GM18868 (cell line): ENCODE results near the gene PNKD.
A peak's percentile ranks its signal among the peaks of the same experiment; 100 is the strongest.

Source experiments
- ATAC-seq: cut with Tn5 transposase; IDR thresholded peaks from one replicate; pipeline ENCODE4 v1.9.1; 2021; ENCODE audit warnings: mild to moderate bottlenecking, moderate library complexity; ENCODE audit not compliant: unreplicated experiment

PNKD gene, protein sequence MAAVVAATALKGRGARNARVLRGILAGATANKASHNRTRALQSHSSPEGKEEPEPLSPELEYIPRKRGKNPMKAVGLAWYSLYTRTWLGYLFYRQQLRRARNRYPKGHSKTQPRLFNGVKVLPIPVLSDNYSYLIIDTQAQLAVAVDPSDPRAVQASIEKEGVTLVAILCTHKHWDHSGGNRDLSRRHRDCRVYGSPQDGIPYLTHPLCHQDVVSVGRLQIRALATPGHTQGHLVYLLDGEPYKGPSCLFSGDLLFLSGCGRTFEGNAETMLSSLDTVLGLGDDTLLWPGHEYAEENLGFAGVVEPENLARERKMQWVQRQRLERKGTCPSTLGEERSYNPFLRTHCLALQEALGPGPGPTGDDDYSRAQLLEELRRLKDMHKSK

DNA sequence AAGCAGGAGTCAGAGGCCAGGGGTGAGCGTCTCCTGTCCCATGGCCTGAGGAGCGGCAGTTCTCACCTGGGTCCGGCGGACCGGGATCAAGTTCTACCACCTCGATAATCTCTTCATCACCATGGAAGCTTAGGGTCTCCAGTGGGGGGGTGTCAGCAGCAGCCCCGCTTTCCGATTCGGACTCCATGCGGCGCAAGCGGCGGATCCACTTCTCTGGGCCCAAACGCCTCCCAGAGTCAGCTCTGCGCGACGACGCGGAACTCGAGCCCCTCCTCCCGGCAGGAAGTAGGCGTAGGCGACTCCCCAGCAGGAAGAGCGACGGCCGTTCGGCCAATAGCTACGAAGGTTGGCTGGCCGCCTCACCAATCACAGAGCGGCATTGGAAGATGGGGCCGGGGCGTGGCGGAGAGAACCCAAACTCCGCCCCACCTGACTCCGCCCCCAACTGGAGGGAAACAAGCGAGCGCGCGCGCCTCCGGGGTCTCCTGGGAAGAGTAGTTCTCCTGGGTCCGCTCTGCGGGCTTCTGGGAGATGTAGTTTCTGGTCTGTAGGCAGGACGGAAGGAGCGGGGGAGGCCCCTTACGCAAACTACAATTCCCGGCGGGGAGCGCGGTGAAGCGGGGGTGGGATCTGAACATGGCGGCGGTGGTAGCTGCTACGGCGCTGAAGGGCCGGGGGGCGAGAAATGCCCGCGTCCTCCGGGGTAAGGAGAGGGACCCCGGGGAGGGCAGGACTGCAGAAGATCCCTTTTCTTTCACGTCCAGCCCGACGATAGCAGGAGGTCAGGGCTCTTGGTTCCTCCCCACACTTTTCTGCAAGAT, at the start of gene PNKD, which contains the start of gene AAMP:
TSS of gene PNKD (plus strand) at position 620 of the 821 bp plus-strand sequence. CDS start at position 637, 17 bp downstream.
TSS of gene AAMP (minus strand) at position 238 of the 821 bp plus-strand sequence. CDS start at position 187, 51 bp downstream.
- ATAC-seq = peak; percentile 88

DNA sequence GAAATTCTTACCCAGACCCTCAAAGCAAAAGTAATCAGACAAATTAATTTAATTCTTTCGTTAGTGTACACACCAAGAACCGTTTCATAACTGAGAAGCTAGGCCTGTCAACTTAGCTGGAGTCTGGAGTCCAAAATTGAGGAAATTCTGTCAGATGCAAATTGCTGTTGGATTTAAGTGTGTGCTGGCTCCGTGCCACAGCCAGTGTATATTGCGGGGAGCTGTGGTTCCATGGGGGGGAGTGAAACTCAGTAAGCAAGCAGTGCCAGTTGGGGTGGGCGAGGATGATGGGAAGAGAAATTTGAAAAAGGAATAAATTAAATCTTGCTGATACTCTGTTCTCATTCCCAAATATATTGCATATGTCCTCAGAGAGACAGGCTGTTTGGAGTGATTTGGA, 49.3 kb upstream of the PNKD start:
- no peak for ATAC-seq

- peak; percentile 46 for ATAC-seq
Measured at GRCh38 chr2:218223046-218223445, 47.3 kb upstream of the PNKD start.

DNA sequence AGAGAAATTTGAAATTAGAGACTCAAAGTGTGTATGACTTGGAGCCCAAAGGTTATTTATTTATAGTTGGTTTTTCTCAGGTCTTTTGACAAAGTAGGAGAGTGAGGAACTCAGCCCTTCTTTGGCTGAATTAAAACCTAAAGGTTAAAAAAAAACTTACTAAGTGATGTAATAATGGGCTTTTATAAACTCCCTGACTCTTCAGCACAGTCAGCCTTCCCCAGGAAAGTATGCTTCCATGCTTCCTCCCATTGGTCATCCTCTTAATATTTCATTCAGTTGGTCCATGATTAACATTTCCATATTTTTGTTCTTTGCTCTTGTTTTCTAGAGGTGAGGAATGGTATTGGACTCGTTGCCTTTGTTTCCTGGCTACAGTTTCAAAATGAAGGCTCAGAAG, 46.1 kb upstream of the PNKD start:
- no peak for ATAC-seq

GRCh38 chr2:218226903-218227302, 43.4 kb upstream of the PNKD start:
- ATAC-seq = no peak

GRCh38 chr2:218228366-218229090, 41.8 kb upstream of the PNKD start:
- ATAC-seq = no peak

DNA sequence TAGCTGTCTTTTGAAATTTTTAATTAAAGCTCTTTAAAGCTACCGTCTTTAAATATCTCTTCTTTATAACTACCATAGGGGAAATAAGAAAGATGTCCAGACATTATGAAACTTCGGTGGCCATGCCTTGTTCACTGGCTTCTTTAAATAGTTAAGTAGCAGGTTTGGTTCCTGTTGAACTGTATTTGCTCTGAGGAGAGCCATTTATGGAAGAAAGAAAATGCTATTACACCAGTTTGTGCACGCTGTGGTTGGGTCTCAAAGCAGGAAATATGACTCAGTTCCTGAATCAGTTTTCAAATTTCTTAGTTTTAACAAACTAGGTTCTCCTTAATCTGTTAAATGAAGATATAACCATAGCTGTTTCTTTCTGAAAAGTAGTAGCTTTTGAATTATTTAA, 41.1 kb upstream of the PNKD start:
- peak; percentile 97 for ATAC-seq

DNA sequence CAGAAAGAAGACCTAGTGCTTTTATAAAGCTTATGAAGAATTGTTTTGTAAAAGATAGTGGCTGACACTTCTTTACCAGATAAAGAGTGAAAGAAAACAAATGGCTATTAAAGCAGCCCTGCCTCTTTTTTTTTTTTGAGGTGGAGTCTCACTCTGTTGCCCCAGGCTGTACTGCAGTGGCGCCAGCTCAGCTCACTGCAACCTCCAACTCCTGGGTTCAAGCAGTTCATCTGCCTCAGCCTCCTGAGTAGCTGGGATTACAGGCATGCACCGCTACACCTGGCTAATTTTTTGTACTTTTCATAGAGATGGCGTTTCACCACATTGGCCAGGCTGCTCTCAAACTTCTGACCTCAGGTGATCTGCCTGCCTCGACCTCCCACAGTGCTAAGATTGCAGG, 40.5 kb upstream of the PNKD start:
- ATAC-seq = peak; percentile 12

DNA sequence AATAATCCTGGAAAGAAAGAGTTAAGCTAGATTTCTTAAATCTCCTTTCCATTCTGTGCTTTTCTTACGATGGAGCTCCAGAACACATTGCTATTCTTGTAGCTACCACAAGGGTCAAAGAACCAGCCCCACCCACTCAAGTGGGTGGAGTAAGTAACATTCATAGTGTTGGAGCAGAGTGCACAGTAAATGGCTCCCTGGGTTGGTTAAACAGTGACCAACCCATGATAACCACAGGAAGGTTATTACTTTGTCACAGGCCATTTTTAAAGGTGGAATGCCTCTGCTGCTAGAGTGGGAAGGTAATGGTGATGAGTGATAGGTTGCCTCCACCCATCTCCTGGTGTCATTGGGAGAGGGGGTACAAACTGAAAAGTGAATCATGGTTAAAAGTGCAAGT, 39.4 kb upstream of the PNKD start:
- ATAC-seq = no peak

DNA sequence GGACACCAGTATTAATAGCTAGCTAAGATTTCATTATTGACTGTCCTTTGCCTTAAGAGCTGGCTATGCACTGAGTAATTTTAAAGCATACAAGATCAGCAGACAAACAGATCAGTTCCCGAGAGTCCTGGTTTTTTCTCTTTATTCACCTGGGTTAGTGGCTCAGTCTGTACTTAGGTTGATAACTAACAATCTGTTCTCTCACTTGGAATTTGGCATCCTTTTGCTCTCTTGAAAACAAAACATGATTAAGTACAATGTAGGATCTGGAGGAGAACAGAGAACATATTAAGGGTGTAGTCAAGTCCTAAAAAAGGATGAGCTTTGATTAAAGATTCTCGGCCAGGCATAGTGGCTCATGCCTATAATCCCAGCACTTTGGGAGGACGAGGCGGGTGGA, 36.8 kb upstream of the PNKD start:
- no peak for ATAC-seq

DNA sequence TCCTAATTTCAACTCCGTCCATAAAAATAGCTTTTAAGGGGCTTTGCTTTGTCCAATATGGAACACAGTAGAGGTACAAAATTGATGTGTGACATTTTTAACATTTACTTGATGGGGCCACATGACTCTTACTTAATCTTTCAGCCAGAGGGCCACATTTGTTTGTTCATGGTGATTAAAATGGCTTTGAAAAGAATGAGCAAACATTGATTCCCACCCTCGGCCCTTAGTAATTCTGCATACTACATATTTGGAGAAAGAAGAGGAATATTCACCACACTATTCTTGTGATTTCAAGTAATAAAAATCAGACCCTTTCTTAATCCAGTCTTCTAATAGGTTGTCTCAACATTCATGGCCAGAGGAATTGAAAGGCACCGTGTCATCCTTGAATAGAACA, 35.8 kb upstream of the PNKD start:
- no peak for ATAC-seq

GRCh38 chr2:218235017-218235416, 35.3 kb upstream of the PNKD start:
- ATAC-seq = no peak

DNA sequence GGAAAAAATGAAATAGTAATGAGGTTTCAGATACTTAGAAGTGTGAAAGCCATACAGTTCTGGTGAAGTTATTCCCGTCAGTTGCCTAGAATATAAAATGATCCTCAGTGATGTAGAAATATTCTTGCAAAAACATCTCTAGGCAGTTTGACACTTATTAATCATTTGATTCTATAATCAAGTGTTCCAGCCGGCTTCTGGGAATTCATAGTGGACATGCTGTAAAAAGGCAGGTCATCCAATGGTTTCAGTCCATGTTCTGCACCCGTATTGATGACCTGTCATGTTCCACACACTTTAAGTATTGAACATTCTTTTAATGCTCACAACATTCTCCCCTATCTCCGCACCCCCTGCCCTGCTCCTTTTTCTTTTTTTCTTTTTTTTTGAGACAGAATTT, 33.5 kb upstream of the PNKD start:
- ATAC-seq = no peak

DNA sequence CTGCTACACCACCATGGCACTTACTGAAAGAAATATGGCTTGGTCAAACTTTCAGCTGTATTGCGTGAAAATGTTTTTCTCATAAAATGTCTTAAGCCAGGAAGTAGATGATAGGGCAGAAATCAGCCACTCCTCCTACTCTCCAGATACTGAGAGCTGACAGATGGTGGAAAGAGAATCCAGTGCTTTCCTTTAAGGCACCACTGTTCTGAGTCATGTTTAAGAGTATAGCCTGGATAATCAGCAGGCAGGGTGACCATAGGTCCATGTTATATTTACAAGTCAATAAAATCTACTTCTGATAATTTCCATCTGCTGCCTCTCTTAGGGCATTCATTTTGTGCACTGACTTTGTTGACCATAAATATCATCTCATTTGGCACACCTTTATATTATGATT, 31.4 kb upstream of the PNKD start:
- no peak for ATAC-seq

GRCh38 chr2:218244204-218244603, 26.1 kb upstream of the PNKD start:
- no peak for ATAC-seq

DNA sequence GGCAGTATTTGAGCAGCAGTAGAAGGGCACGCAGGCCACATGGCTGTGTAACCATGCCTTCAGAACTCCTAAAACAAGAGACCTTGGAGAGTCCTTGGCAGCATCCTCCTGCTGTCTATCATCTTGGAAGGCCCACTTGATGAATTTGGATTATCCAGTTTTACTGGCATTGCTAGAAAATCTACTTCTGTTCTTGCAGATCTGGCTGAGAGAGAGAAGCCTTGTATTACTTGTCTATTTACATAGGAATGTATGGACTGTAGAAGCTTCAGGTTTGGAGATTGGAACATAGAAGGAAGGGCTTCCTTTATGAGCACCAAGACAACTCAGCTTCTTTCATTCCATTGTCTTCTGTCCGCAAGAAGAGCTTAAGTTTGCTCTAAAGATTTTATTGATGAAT, 25.7 kb upstream of the PNKD start:
- ATAC-seq = no peak

DNA sequence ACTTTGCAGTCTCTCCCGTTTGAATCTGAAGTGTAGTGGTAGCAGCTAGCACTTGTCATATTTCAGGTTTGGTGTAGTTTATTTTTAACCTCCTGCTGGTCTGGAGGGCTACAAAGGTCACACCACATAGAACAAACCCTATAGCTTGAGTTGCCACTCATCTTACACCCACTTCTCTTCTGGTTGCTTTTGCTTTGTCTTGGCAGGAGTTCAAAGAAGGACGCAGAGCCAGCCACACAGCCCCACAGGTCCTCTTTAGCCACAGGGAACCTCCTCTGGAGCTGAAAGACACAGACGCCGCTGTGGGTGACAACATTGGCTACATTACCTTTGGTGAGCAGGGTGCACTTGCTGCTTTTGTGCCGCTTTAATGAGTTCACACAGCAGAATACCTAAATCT, 25.1 kb upstream of the PNKD start:
- no peak for ATAC-seq

DNA sequence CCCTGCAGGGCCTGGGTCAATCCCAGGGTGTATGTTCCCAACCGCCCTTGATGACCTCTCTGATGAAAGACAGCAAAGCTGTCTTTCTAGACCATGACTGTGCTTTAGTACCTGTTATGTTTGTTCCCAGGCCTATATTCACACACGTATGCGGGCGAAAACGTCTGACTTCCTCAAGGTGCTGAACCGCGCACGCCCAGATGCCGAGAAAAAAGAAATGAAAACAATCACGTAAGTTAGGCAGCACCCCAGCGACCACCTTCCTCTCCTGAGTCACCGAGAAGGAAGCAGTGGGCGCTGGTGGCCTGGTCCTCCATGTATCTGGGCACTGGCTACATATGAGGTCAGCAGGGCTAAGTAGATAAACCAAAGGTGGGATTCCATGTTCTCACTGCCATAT, 20.6 kb upstream of the PNKD start:
- ATAC-seq = no peak

DNA sequence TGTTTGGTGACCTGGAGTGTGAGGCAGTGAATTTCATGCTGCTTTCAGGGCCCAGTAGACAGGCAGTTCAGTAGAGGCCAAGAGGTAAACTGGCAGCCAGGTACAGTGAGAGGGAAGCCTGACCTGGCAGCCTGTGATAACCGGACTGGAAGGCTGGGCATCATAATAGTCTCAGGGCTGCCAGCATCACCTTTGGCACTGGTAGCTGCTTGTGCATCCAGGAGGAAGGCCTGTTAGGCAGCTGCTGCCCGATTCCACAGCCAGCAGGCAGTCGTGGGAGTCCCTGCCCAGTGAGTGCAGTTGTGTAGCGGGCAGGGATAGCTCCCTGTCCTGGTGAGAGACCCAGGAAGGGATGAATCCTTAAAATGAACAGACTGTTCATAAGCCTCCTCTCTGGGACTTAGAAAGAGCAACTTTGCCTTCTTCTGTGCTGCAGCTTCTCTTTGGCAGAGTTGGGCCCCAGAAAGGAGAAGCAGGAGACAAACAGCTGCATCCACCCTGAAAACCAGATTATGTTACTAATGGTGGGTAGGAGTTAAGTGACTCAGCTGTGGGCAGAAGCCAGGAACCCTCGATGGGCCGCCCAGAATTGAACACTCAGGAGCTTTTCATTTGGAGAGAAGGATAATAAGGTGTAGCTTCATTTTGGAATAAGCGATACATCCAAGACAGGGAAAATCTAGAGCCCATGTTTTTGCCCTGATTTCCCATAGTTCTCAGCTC, 17.6 kb upstream of the PNKD start:
- ATAC-seq = no peak

DNA sequence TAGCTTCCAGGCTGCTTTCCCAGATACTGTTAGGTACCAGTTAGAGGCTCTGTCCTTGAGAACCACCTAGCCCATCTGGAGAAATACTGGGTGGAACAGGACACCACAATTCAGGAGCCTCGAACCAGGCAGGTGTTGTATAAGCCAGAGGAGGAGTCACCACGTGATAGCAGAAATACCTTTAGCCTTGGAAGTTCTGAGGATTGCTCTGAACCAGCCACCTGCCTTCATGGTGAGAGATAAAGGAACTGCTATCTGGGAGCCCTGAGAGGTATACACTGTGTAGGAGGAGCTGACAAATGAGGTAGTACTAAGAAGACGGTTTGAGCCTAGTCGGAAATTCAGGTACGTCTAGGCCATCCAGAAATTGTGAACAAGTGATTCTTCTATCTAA, 17.1 kb upstream of the PNKD start:
- ATAC-seq = no peak

DNA sequence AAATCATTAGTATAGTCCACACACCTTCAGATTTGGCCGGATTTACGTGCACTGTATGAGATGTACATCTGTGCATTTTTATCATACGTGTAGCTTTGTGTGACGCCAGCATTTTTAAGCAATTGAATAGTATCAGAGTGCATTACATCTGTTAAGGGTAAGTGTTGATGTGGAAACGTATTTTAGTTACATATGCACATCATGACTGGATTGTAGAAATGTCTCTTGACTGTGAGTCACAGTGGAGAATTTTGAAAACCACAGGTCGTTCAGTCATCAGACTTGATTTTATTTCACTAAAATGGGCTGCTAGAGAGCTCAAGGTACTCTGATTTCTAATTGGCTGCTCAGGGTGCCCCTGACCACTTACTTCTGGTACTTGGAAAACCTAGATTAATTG, 14.9 kb upstream of the PNKD start:
- no peak for ATAC-seq
